ENCODE data around the gene RAB5IF.
"Not testable (repeated sequence)": the region's sequence is repeated elsewhere in the genome, so short reads cannot be mapped to it uniquely, and the experiment has no call there.

The RAB5IF gene

DNA sequence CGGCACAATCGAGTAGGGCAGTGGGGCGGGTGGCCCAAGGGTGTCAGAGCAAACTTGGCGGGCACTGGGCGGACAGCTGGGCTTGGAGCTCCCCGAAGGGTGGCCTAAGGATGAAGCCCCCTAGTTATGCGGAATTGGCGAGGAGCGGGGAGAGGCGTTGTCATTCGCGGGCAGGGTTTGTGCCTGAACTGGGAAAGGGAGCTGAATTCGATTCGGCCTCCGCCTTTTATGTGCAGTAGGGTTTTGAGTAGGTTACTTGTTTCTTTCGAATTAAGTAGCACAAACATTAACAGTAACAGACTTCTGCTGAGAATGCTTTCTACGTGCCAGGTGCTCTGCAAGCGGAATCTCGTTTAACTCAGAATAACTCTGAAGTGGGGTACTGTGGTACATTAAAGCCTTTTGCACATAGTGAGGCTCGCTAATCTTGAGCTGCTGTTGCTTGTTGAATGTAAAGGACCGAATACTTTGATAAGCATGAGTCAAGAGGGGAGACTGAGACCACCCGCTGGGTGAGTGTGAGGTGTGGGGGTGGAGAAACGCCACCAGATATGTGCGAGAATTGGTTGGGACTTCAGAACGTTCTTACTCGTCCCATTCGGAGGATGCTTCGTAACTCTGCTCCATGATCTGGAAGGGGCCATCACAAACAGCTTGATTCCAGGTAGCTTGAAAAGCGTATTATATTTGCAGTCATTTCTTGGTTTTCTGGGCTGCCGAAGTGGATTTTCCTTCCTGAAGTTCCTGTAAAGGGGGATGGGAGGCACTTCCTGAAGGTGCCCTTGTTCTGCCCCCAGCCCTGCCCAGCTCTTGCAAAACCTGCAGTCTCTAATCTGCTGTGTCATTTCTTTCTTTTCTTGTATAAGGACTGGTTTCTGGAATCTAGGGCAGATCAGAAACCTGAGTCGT is 833 bp downstream of the RAB5IF start:
- Histone ChIP-seq H3K27ac (peak overlapping the region; percentile 55), H3K36me3 (replicated peaks) (peaks cover 29% of the 10 kb centered on the region), H3K27me3 (replicated peaks) (no peaks in the 10 kb centered on the region), H3K4me3 (ENCODE audit: low read depth, low read length) (peak overlapping the region; percentile 98)
- in situ Hi-C loops (cut with HindIII; ENCODE audit: low pct_ligation_motif_present, low sequenced_read_pairs): no loop called here
- peak; percentile 13 for DNase-seq
- TF ChIP-seq, protein P1, sequence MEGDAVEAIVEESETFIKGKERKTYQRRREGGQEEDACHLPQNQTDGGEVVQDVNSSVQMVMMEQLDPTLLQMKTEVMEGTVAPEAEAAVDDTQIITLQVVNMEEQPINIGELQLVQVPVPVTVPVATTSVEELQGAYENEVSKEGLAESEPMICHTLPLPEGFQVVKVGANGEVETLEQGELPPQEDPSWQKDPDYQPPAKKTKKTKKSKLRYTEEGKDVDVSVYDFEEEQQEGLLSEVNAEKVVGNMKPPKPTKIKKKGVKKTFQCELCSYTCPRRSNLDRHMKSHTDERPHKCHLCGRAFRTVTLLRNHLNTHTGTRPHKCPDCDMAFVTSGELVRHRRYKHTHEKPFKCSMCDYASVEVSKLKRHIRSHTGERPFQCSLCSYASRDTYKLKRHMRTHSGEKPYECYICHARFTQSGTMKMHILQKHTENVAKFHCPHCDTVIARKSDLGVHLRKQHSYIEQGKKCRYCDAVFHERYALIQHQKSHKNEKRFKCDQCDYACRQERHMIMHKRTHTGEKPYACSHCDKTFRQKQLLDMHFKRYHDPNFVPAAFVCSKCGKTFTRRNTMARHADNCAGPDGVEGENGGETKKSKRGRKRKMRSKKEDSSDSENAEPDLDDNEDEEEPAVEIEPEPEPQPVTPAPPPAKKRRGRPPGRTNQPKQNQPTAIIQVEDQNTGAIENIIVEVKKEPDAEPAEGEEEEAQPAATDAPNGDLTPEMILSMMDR (IDR thresholded peaks at IDR 0.05; ENCODE audit: low read depth, low read length, missing control alignments): no peak

DNA sequence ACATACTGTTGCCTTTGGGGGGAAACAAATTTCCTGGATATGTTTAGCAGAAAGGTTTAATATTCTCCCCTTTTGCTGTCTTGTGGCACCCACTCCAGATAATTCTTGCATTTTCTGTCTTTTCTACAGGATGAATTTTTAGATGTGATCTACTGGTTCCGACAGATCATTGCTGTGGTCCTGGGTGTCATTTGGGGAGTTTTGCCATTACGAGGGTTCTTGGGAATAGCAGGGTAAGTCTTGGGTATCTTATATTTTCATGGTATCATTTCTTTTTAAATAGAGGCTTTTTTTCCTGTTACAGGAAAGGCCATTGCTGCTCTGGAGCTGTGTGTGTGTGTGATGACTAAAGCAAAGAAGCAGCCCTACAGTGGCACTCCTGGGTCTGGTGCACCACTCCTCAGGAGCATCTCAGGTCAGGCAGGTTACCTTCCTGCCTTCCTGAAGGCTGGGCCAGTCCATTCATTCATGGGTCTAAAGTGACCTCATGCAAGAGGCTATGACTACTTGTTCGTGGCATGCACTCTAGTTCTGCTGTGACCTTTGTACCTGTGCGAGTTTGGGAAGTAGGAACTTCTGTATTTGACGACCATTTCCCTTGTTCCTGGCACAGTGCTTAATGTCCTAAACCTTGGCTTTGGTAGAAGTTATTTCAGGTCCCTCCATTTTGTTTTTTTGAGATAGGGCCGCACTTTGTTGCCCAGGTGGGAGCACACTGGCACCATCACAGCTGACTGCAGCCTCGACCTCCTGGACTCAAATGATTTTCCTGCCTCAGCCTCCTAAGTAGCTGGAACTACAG is 2.2 kb downstream of the RAB5IF start:
- Histone ChIP-seq H3K36me3 (replicated peaks) (peaks cover 43% of the 10 kb centered on the region), H3K27ac (no peak overlapping the region), H3K4me3 (ENCODE audit: low read depth, low read length) (no peak overlapping the region), H3K27me3 (replicated peaks) (no peaks in the 10 kb centered on the region)
- in situ Hi-C loops (cut with HindIII; ENCODE audit: low pct_ligation_motif_present, low sequenced_read_pairs): no loop called here
- DNase-seq: no peak
- TF ChIP-seq, protein P1 (IDR thresholded peaks at IDR 0.05; ENCODE audit: low read depth, low read length, missing control alignments): no peak

DNA sequence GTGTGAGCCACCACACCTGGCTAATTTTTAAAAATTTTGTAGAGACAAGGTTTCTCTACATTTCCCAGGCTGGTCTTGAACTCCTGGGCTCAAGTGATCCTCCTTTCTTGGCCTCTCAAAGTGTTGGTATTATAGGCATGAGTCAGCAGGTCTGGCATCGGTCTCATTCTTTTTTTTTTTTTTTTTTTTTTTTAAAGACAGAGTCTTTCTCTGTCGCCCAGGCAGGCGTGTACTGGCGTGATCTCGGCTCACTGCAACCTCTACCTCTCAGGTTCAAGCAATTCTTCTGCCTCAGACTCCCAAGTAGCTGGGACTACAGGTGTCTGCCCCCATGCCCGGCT is 2.8 kb downstream of the RAB5IF start:
- H3K27me3 ChIP-seq (replicated peaks); H3K27ac ChIP-seq; DNase-seq; H3K4me3 ChIP-seq (ENCODE audit: low read depth, low read length); in situ Hi-C loops (cut with HindIII; ENCODE audit: low pct_ligation_motif_present, low sequenced_read_pairs): not testable (repeated sequence)
- H3K36me3 ChIP-seq (replicated peaks): peaks cover 49% of the 10 kb centered on the region

DNA sequence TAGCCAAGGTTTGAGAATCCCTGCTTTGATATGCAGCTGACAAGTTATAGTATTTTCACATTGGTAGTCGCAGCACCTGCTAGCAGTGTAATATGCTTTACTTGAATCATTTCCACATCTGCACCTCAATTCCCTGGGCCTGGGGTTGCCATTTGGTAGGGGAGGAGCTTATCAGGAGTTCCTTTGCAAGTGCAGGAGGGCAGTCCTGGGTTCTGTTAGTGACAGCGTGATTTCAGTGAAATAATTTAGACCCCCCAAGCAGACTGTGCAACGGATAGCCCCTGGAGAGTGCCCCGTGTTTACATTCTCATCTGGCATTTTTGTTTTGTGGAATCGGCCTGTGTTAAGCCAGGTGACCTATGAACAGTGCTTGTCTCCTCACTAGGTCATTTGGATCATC is 6.0 kb downstream of the RAB5IF start:
- Histone ChIP-seq H3K4me3 (ENCODE audit: low read depth, low read length) (no peak overlapping the region), H3K27ac (no peak overlapping the region), H3K27me3 (replicated peaks) (no peaks in the 10 kb centered on the region), H3K36me3 (replicated peaks) (peaks cover 58% of the 10 kb centered on the region)
- TF ChIP-seq, protein P1 (IDR thresholded peaks at IDR 0.05; ENCODE audit: low read depth, low read length, missing control alignments): no peak
- in situ Hi-C loops (cut with HindIII; ENCODE audit: low pct_ligation_motif_present, low sequenced_read_pairs): no loop called here
- DNase-seq: no peak

DNA sequence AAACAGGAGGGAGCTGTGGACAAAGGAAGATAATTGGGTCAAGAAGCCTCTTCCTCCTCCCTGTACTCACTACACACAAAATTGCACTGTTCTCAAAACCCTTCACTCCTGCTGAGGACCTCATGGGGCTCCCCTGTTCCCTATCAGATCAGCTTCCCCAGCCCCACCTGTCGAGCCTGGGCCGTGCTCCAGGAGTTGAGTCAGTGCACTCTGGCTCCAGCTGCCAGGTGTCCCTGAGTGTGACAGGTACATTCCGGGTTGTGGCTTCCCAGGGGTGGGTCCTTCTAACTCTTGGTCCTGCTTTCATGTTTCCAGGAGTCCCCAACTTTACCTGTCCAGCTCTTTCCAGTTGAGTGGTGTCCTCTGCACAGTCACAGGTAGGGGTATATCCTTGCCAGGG is 8.4 kb downstream of the RAB5IF start:
- TF ChIP-seq, protein P1 (IDR thresholded peaks at IDR 0.05; ENCODE audit: low read depth, low read length, missing control alignments): no peak
- Histone ChIP-seq H3K4me3 (ENCODE audit: low read depth, low read length) (no peak overlapping the region), H3K27me3 (replicated peaks) (no peaks in the 10 kb centered on the region), H3K27ac (no peak overlapping the region), H3K36me3 (replicated peaks) (peaks cover 47% of the 10 kb centered on the region)
- DNase-seq: no peak
- in situ Hi-C loops (cut with HindIII; ENCODE audit: low pct_ligation_motif_present, low sequenced_read_pairs): no loop called here
